Hepatocyte (in vitro differentiated cells): ENCODE results near the gene NAV2.

Source experiments
- CTCF ChIP-seq: fragments of 200-600 bp; sonication (generic); IDR thresholded peaks from 2 replicates; pipeline ENCODE4 v1.5.1; 2016; ENCODE audit warnings: antibody characterized with exemption, mild to moderate bottlenecking; ENCODE audit not compliant: poor library complexity
- EZH2 ChIP-seq: fragments of 200-600 bp; sonication (generic); IDR thresholded peaks from 2 replicates; pipeline ENCODE4 v1.6.1; 2016; ENCODE audit warnings: antibody characterized with exemption, mild to moderate bottlenecking, borderline replicate concordance
- EZH2phosphoT487 ChIP-seq: fragments of 200-600 bp; sonication (generic); IDR thresholded peaks from one replicate; pipeline ENCODE4 v1.6.1; 2018; ENCODE audit warnings: antibody characterized with exemption, mild to moderate bottlenecking, low read depth, moderate library complexity; ENCODE audit not compliant: unreplicated experiment, severe bottlenecking

- TF ChIP-seq CTCF (no peak), EZH2 (no peak), EZH2phosphoT487 (no peak)
Measured at GRCh38 chr11:20041499-20041898, 328.9 kb downstream of the NAV2 start.
